GM12891 (cell line): ENCODE measurements around the gene AATK.

Experiments
- DNase-seq: peaks from one replicate; pipeline ENCODE4 v3.0.0; 2011; ENCODE audit warnings: low spot score; ENCODE audit not compliant: insufficient read length
- FAIRE-seq: peaks from 2 replicates; lab custom pipeline; 2011; peaks lifted over from hg19 to GRCh38; lab: Jason Lieb, UNC
- PAX5 ChIP-seq: IDR thresholded peaks from 2 replicates; pipeline ENCODE4 v1.6.1; 2011; ENCODE audit warnings: low read length, moderate library complexity, mild to moderate bottlenecking; ENCODE audit not compliant: insufficient read depth, severe bottlenecking
- POLR2A ChIP-seq: IDR thresholded peaks from 2 replicates; pipeline ENCODE4 v1.6.1; 2011; ENCODE audit warnings: low read depth, low read length, control low read depth
- POLR2AphosphoS5 ChIP-seq: IDR thresholded peaks from 2 replicates; pipeline ENCODE4 v1.6.1; 2011; ENCODE audit warnings: low read depth, low read length, control low read depth
- POU2F2 ChIP-seq: IDR thresholded peaks from 2 replicates; pipeline ENCODE4 v1.6.1; 2011; ENCODE audit warnings: low read depth, mild to moderate bottlenecking, control low read depth, low read length, moderate library complexity
- SPI1 ChIP-seq: IDR thresholded peaks from 2 replicates; pipeline ENCODE4 v1.6.1; 2011; ENCODE audit warnings: low read depth, low read length, control low read depth
- TAF1 ChIP-seq: IDR thresholded peaks from 2 replicates; pipeline ENCODE4 v1.6.1; 2011; ENCODE audit warnings: low read depth, low read length, control low read depth

The AATK gene

DNA sequence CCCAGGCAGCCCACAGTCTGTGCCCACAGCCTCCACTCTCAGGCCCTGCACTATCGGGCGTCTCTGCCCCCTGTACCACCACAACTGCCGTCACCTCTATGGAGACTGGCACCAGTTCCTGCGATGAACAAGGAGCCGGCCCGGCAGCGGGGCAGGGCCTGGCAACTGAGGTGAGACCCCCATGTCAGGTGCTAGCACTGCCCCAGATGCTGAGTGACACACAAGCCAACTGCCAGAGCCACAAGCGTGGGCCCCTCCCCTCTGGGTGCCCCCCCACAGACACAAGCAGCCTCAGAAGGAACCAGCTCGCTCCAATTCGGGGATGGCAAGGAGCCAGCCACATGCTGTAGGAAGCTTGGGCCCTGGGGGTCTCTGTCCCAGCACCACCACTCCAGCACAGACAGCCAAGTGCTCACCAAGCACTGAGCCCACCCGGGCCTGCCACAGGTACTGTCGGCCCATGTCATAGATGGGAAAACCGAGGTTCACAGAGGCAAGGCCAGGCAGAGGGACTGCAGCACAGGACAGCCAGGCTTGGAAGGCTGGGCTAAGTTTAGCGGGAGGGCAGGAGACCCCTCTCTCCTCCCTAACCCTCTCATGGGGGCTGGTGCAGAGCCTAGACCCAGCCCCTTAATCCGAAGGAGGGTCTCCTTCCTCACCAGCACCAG, 2.2 kb downstream of the AATK start:
- DNase-seq (no peak), FAIRE-seq (no peak)
- TF ChIP-seq POLR2AphosphoS5 = no peak
- no peak for TF ChIP-seq SPI1
- no peak for TF ChIP-seq POU2F2
- TF ChIP-seq TAF1 = no peak

- no peak for FAIRE-seq
- TF ChIP-seq POLR2AphosphoS5 (no peak), POLR2A (no peak), PAX5 (no peak), SPI1 (no peak), POU2F2 (no peak), TAF1 (no peak)
- DNase-seq = no peak
Observed at GRCh38 chr17:81163051-81163695, 2.8 kb downstream of the AATK start.

DNA sequence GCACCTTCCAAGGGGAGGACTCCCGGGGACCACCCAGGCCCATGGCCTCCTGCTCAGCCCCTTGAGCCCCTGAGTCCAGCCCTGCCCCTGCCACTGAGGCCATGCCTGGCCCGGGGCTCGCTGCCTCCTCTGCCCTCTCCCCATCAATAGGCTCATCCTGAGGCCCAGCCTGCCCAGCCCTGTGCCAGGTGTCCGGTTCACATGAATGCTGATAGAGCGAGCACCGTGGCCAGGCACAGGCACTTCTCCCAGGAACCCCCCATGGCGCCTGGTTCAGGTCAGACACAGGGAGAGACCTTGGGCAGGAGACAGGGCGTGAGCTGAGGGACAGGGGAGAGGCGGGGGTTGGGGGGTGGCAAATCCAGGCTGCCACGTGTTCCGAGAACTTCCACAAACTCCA, 3.5 kb downstream of the AATK start:
- no peak for DNase-seq
- no peak for FAIRE-seq
- TF ChIP-seq POU2F2 (no peak), SPI1 (no peak), POLR2A (no peak), POLR2AphosphoS5 (no peak), TAF1 (no peak), PAX5 (no peak)

DNA sequence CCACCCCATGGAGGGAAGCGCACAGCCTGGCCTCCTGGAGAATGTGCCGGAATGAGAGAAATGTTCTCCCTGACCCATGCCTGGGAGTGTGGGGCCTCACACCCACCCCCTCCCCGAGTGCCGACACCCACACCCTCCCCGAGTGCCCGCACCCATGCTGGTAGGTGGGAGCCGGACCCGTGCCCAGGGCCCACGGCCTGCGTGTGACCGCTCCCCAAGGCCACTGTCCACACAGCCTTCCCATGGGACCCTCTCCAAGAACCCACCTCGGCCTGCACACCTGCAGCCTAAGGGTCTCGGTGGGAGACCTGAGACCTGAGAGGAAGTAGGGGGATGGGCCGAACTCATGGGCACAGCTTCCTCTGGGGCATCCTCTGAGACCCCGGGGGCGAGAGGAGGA, 4.0 kb downstream of the AATK start:
- DNase-seq (no peak), FAIRE-seq (no peak)
- no peak for TF ChIP-seq TAF1
- no peak for TF ChIP-seq SPI1

GRCh38 chr17:81161536-81161935, 4.5 kb downstream of the AATK start:
- no peak for FAIRE-seq
- no peak for DNase-seq
- TF ChIP-seq SPI1 (no peak), POLR2A (no peak), POLR2AphosphoS5 (no peak)

- DNase-seq = no peak
- TF ChIP-seq POLR2A = no peak
- no peak for TF ChIP-seq SPI1
- TF ChIP-seq POLR2AphosphoS5 = no peak
- no peak for TF ChIP-seq TAF1
- no peak for TF ChIP-seq PAX5
- no peak for TF ChIP-seq POU2F2
- FAIRE-seq = no peak
Observed at GRCh38 chr17:81160747-81161453, 5.1 kb downstream of the AATK start.

DNA sequence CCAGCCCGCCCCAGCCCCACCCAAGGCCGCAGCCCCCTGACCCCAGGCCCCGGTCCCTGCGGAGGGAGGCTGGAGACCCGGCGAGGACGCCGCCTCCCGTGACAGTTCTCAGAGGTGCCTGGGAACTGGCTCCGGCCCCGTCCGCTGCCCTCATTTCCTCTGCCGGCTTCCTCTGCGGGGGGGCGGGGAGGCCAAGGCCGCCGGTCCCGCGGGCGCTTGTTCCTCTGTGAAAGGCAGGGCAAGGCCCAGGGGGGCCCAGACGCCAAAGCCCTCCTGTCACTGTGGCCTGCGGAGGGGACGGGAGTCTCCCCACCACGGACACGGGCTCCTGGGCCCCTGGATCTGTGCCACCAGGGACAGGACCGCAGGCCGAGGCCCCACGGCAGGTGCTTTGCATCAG, 5.7 kb downstream of the AATK start:
- no peak for DNase-seq
- TF ChIP-seq POU2F2 (no peak), POLR2AphosphoS5 (no peak), TAF1 (no peak)
- no peak for FAIRE-seq

GRCh38 chr17:81159611-81160265, 6.3 kb downstream of the AATK start:
- no peak for FAIRE-seq
- no peak for DNase-seq
- TF ChIP-seq POLR2AphosphoS5 = no peak
- TF ChIP-seq SPI1 = no peak
- no peak for TF ChIP-seq POLR2A
- no peak for TF ChIP-seq TAF1
- TF ChIP-seq PAX5 = no peak

DNA sequence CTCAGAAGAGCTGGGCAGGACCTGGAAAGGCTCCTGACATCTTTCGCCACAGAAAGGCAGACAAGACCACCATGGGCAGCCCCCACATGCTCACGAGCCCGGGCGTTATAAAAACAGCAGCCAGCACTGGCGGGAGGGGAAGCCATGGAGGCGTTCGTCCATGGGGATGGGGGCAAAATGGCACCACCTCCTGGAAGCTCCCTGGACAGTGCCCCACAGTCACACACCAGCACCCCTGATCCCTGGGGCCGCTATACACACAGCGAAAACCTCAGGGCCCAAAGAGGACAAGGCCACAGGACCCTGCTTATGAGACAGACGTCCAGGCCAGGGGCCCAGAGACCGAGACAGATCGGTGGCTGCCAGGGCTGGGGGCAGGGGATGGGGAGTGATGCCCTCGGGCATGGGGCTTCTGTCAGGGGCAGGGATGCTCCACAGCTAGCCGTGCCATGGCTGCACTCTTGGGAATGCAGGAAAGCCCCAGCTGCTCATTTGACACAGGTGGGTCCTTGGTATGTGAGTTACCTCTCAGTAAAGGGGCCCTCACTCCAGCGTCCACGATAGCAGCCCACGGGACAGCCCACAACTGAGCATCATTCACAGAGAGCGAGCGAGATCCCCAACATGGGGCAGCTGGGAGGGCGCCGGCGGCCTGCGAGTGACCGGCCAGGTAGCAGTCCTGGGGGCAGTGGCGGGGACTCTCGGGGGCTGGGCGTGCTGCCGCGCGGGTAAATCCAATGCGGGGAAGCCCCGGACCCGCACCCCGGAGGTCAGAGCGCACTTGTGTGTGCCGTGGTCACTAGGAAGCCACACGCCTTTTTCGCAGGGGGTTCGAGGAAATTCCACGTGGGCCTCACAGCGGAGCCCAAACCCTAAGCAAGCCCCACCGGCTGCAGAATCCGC, 7.1 kb downstream of the AATK start:
- no peak for TF ChIP-seq POLR2A
- TF ChIP-seq POLR2AphosphoS5 = no peak
- no peak for TF ChIP-seq POU2F2
- TF ChIP-seq SPI1 = no peak
- TF ChIP-seq TAF1 = no peak
- TF ChIP-seq PAX5 = no peak
- DNase-seq = no peak
- FAIRE-seq = no peak
